ENCODE data around the gene ZFR2. TPM values are rescaled to one million over a fixed set of nuclear protein-coding genes. Genes with fewer than 3 reads are reported as not detected.
"Not testable (repeated sequence)": the region's sequence is repeated elsewhere in the genome, so short reads cannot be mapped to it uniquely, and the experiment has no call there.

ZFR2 gene
- polyA plus RNA-seq (ENCODE audit: insufficient read length): not detected

- DNase-seq: no peak
Measured at GRCh38 chr19:3868770-3869456, at the start of gene ZFR2. TSS of gene ZFR2 (minus strand) at chr19:3869038. CDS start at chr19:3869017, 21 bp downstream.

- DNase-seq: no peak
Measured at GRCh38 chr19:3916033-3916432, 47.2 kb upstream of the ZFR2 start.

- DNase-seq: no peak
Measured at GRCh38 chr19:3914199-3914598, 45.4 kb upstream of the ZFR2 start.

GRCh38 chr19:3910105-3910504, 41.3 kb upstream of the ZFR2 start:
- no peak for DNase-seq

- no peak for DNase-seq
Measured at GRCh38 chr19:3908266-3909054, 39.6 kb upstream of the ZFR2 start.

- DNase-seq: no peak
Measured at GRCh38 chr19:3907626-3908265, 38.9 kb upstream of the ZFR2 start.

GRCh38 chr19:3904233-3904632, 35.4 kb upstream of the ZFR2 start:
- DNase-seq: no peak

GRCh38 chr19:3902317-3902973, 33.6 kb upstream of the ZFR2 start:
- DNase-seq: no peak

- DNase-seq: no peak
Measured at GRCh38 chr19:3899531-3900294, 30.9 kb upstream of the ZFR2 start.

- no peak for DNase-seq
Measured at GRCh38 chr19:3898426-3898825, 29.6 kb upstream of the ZFR2 start.

GRCh38 chr19:3897936-3898335, 29.1 kb upstream of the ZFR2 start:
- no peak for DNase-seq

- no peak for DNase-seq
Measured at GRCh38 chr19:3895788-3896187, 26.9 kb upstream of the ZFR2 start.

GRCh38 chr19:3894959-3895358, 26.1 kb upstream of the ZFR2 start:
- not testable (repeated sequence) for DNase-seq

- no peak for DNase-seq
Measured at GRCh38 chr19:3893509-3894179, 24.8 kb upstream of the ZFR2 start.

- DNase-seq: no peak
Measured at GRCh38 chr19:3890591-3890990, 21.8 kb upstream of the ZFR2 start.

GRCh38 chr19:3882041-3882384, 13.2 kb upstream of the ZFR2 start:
- DNase-seq: no peak

GRCh38 chr19:3881272-3882040, 12.6 kb upstream of the ZFR2 start:
- DNase-seq: no peak

- DNase-seq: no peak
Measured at GRCh38 chr19:3880471-3881271, 11.8 kb upstream of the ZFR2 start, which contains the start of gene ATCAY. TSS of gene ATCAY (plus strand) at chr19:3880685. CDS start at chr19:3885768, 5,083 bp downstream.

GRCh38 chr19:3879656-3880055, 10.8 kb upstream of the ZFR2 start:
- no peak for DNase-seq

GRCh38 chr19:3874695-3875094, 5.9 kb upstream of the ZFR2 start:
- DNase-seq: not testable (repeated sequence)
